HG02763 (cell line): ENCODE results near the gene KIDINS220.

Source experiments
- ATAC-seq: cut with Tn5 transposase; IDR thresholded peaks from one replicate; pipeline ENCODE4 v1.9.1; 2021; ENCODE audit warnings: mild to moderate bottlenecking, moderate library complexity; ENCODE audit not compliant: unreplicated experiment

The KIDINS220 gene

GRCh38 chr2:8805278-8806210, 31.9 kb downstream of the KIDINS220 start:
- ATAC-seq = no peak

- ATAC-seq = peak; percentile 99
Measured at GRCh38 chr2:8803658-8804379, 33.6 kb downstream of the KIDINS220 start.

- ATAC-seq = no peak
Measured at GRCh38 chr2:8802741-8803140, 34.7 kb downstream of the KIDINS220 start.

GRCh38 chr2:8800821-8801220, 36.6 kb downstream of the KIDINS220 start:
- no peak for ATAC-seq

DNA sequence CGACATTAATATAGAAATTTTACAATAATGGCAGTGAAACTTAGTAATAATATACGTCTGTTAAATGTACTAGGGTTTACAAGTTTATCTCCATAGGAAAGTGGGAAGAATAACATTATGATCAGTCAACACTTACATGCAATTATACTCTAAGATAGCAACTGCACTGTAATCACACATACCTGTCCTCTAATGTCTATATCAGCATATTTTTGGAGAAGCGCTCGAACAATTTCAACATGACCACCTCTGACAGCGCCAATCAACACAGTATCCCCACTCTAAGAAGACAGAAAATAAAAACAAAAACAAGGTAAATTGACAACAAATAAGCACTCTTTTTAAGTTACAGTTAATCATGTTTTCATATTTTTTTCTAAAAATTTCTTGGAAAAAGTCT, 37.2 kb downstream of the KIDINS220 start:
- no peak for ATAC-seq

GRCh38 chr2:8799004-8799403, 38.4 kb downstream of the KIDINS220 start:
- ATAC-seq = no peak

GRCh38 chr2:8798393-8798792, 39.0 kb downstream of the KIDINS220 start:
- ATAC-seq = no peak

DNA sequence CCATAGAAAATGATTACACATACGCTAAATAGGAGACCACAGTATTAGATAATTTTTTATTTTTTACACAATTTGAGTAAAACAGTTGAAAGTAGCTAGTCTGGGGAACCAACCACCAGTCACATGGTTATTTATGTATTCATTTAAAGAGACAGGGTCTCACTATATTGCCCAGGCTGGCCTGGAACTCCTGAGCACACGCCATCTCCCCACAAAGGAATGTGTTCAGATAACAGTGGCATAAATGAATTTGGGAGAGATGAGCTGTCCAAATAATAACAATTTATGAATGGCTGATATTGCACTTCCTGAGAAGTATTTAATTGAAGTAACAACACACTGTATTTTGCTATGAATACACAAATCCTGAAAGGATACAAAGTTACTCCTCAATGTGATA, 39.7 kb downstream of the KIDINS220 start:
- ATAC-seq = no peak

DNA sequence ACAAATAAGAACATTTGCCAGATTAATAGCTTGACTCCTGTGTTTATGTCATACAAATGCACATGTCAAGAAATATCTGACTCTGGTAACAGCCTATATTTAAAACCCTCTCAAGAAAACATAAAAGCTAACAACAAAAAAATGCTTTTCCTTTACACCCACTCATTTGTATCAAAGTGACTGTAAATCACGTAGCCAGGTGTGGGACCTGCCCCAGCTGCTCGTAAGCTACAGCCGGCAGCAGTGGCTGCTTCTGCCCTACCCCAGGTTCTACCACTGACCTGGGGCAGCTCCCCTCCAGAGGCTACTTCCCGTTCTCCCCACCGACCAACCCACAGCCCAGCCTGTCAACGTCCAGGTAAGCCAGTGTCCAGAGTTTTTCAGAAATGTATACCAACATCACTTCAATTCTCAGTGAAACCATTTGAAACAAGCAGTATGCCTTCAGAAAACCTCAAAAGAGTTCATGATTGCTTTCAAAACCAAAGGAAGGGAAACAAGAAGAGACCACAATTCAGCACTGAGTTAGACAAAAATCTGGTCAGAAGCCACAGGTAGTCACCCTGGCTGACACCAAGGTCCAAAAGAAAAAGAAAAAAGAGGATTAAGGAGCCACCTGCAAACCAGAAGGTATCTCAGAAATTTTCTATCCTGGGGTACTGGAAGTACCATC, 40.4 kb downstream of the KIDINS220 start:
- ATAC-seq = peak; percentile 68

GRCh38 chr2:8796315-8796848, 41.0 kb downstream of the KIDINS220 start:
- ATAC-seq = no peak

DNA sequence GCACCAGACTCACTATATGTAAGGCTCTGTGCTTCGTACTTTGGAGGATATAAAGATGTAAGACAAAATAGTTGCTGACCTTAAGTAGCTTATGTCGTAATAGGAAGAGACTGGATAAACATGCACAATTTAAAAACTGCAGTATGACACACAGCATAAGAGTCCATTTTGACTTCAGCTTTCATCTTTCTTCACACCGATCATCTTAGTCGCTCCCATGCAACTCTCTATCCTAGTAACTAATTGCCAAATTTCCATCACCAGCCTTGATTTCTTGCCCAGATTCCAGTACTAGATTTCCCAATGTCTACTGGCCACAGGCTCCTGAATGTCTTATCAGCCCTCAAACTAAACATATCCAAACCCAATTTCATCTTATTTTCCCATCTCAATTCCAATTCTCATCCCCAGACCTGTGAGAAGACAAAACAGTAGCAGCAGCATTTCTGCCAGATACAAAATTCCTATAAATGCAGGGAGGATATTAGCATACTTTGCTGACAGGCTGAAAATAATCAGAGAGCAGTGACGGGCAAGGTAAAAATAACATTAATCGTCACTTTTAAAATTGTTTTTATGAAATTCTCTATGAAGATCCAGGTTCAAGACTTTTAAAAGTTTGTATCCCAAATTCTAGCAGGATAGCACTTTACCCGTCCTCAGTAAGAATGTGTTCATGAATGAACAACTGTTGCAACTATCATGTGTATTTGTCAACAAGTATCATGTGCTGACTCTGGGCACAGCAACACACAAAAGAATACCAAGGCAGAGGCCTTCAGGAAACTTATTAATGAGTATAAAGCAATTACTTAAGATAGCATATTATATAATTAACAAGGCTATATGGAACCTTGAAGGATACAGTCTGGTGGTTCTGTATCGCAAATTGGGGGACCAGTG, 42.2 kb downstream of the KIDINS220 start:
- ATAC-seq = no peak

- ATAC-seq = no peak
Measured at GRCh38 chr2:8790739-8791162, 46.7 kb downstream of the KIDINS220 start.

DNA sequence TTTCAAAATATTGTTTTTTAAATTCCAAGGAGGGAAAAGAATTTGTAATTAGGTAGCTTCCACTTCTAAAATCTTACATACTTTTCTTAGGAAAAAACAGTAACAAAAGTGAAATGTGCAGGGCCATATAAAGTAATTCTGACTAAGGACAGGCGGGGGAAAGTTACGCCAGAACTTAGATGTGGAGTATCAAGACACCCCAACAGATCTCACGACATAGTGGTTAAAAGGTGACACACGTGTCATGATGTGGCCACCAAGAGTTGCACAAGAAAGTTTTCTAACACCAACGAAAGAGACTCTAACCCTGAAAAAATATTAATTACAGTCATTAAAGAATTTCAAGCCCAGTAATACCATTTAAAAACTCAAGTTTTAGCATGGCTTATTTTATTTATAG, 51.0 kb downstream of the KIDINS220 start:
- ATAC-seq = no peak

GRCh38 chr2:8779795-8780671, 57.4 kb downstream of the KIDINS220 start:
- ATAC-seq = no peak

- no peak for ATAC-seq
Measured at GRCh38 chr2:8774371-8774770, 63.0 kb downstream of the KIDINS220 start.

DNA sequence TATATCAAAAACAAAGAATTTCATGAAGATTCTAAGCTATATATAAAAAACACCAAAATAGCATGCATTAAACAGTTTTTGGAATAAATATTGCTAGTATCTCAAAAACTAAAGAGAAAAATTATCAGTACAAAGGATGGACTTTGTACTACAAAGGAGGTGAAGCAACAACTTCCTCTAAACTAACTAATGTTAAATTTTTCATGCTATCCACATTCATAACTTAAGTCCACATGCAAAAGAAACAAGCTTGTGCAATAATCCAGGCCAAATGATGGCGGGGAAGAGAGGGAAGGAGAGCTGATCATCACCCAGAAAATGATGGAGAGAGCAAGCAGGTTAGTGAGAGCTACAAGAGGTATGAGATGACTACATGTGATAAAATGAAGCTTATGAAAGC, 70.1 kb downstream of the KIDINS220 start:
- ATAC-seq = no peak

DNA sequence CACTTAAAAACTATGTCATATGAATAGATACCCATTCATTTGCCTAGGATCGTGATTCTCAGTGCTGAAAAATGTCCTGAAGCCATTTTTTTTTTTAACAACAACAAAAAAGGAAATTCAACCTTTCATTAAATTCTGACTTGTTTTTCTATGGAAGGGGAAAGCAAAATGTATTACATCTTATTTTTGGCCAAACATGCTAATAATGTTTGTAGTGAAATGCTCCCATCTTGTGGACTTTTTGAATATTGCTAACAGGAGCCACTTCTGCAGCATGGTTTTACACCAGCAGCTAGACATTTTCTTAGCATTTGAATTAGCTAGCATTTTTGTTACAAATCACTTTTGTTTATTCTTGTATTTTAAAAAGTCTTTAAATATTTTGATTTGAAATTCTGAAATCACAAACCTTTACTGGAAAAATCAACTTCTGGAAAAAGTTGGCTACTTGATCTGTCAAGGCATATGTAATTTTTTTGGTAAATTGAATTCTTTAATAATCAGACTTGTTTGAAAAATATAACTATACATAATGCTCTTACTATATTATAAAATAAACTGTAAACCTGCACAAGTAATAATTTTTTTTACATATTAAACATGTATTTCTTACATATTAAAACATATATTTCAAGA, 75.8 kb downstream of the KIDINS220 start:
- no peak for ATAC-seq

GRCh38 chr2:8756716-8757115, 80.7 kb downstream of the KIDINS220 start:
- no peak for ATAC-seq

DNA sequence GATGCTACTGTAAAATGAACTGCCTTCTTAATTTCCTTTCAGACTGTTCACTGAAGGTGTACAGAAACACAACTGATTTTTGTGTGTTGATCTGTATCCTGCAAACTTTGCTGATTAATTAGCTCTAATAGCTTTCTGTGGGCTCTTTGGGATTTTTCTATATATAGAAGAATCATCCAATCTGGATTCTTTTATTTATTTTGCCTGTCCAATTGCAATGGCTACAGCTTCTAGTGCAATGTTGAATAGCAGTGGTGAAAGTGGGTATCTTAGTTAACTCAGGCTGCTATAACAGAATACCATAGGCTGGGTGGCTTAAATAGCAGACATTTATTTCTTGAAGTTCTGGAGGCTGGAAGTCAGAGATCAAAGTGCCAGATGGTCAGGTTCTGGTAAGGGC, 81.2 kb downstream of the KIDINS220 start:
- no peak for ATAC-seq
